ENCODE results near the gene SMOC2. TPM values are rescaled to one million over a fixed set of nuclear protein-coding genes. Genes with fewer than 3 reads are reported as not detected.

Gene SMOC2
- total RNA-seq, 6 experiments from 2014 or later: 0.42 to 3.5 (median 1.2) TPM

DNA sequence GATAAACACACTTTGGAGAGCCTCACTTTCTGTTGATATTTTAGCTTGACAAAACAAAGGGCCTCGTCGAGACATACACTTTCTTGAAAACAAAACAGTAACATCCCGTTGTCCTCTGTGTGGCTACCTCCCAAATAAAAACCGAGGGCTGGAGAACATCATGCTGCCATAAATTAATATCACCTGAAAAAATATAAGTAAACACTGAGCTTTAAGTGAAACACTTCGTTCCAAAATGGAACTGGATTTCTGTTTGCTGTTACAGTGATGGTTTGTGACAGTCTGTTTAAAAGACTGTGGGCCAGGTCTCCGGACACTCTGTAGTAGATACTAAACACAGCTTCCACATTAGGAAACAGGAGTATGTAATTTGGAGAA, 187.2 kb downstream of the SMOC2 start:
- Histone ChIP-seq H3K4me1 (no peaks in the 10 kb centered on the region), H3K9me3 (no peaks in the 10 kb centered on the region), H3K27me3 (no peaks in the 10 kb centered on the region), H3K4me3 (no peak overlapping the region), H3K27ac (no peak overlapping the region), H3K36me3 (no peaks in the 10 kb centered on the region)
- TF ChIP-seq, protein P1, sequence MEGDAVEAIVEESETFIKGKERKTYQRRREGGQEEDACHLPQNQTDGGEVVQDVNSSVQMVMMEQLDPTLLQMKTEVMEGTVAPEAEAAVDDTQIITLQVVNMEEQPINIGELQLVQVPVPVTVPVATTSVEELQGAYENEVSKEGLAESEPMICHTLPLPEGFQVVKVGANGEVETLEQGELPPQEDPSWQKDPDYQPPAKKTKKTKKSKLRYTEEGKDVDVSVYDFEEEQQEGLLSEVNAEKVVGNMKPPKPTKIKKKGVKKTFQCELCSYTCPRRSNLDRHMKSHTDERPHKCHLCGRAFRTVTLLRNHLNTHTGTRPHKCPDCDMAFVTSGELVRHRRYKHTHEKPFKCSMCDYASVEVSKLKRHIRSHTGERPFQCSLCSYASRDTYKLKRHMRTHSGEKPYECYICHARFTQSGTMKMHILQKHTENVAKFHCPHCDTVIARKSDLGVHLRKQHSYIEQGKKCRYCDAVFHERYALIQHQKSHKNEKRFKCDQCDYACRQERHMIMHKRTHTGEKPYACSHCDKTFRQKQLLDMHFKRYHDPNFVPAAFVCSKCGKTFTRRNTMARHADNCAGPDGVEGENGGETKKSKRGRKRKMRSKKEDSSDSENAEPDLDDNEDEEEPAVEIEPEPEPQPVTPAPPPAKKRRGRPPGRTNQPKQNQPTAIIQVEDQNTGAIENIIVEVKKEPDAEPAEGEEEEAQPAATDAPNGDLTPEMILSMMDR (IDR thresholded peaks at IDR 0.05): no peak
- TF ChIP-seq POLR2A (IDR thresholded peaks at IDR 0.05): no peak
- intact Hi-C loops (cut with DNase I): no loop called here
- WGBS (ENCODE audit: insufficient coverage, low coverage, low lambda C conversion rate, missing lambda C conversion rate): 52% methylated on average over 6 of the region's 6 CpGs
- DNase-seq (no peak), ATAC-seq (no peak)

- DNase-seq: no peak
- intact Hi-C loops (cut with DNase I): no loop called here
- 77% methylated on average over 4 of the region's 19 CpGs for WGBS (ENCODE audit: insufficient coverage, low coverage, low lambda C conversion rate, missing lambda C conversion rate)
- H3K9me3 ChIP-seq: no peaks in the 10 kb centered on the region
- H3K27me3 ChIP-seq: no peaks in the 10 kb centered on the region
- H3K4me1 ChIP-seq: no peaks in the 10 kb centered on the region
- H3K27ac ChIP-seq: no peak overlapping the region
- no peaks in the 10 kb centered on the region for H3K36me3 ChIP-seq
- ATAC-seq: no peak
- no peak for TF ChIP-seq POLR2A (IDR thresholded peaks at IDR 0.05)
- TF ChIP-seq, protein P1 (IDR thresholded peaks at IDR 0.05): no peak
- no peak overlapping the region for H3K4me3 ChIP-seq
These were observed 187.8 kb downstream of the SMOC2 start for GRCh38 chr6:168628732-168629245.

- Histone ChIP-seq H3K4me1 (no peaks in the 10 kb centered on the region), H3K27ac (no peak overlapping the region), H3K27me3 (no peaks in the 10 kb centered on the region), H3K9me3 (no peaks in the 10 kb centered on the region), H3K36me3 (no peaks in the 10 kb centered on the region), H3K4me3 (no peak overlapping the region)
- 41% methylated on average over 3 of the region's 4 CpGs for WGBS (ENCODE audit: insufficient coverage, low coverage, low lambda C conversion rate, missing lambda C conversion rate)
- TF ChIP-seq, protein P1 (IDR thresholded peaks at IDR 0.05): no peak
- no peak for TF ChIP-seq POLR2A (IDR thresholded peaks at IDR 0.05)
- DNase-seq (no peak), ATAC-seq (no peak)
- intact Hi-C loops (cut with DNase I): no loop called here
These were observed 190.6 kb downstream of the SMOC2 start for GRCh38 chr6:168631564-168631963.

DNA sequence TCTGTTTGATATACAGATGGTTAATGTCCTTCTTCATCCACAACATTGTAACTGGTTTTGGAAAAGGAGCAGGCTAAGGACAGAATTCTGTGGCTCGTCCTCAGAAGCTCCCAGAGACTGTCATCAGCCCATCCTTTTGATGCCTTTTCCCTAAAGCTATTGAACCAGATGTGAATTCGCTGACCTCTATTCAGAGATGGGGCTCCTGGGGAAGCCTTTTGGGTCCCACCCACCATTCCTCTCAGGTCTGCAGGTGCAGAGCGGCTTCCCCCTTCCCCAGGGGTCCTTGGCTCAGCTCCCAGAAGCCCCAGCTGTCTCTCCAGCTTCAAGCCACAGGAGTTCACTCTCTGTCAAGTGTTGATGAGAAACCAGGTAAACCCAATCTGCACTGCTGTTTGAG, 191.7 kb downstream of the SMOC2 start:
- Histone ChIP-seq H3K4me3 (no peak overlapping the region), H3K9me3 (no peaks in the 10 kb centered on the region), H3K27me3 (no peaks in the 10 kb centered on the region), H3K27ac (no peak overlapping the region), H3K36me3 (no peaks in the 10 kb centered on the region), H3K4me1 (no peaks in the 10 kb centered on the region)
- ATAC-seq (no peak), DNase-seq (no peak)
- intact Hi-C loops (cut with DNase I): no loop called here
- WGBS (ENCODE audit: insufficient coverage, low coverage, low lambda C conversion rate, missing lambda C conversion rate): 48% methylated on average over 3 of the region's 3 CpGs
- no peak for TF ChIP-seq POLR2A (IDR thresholded peaks at IDR 0.05)
- TF ChIP-seq, protein P1 (IDR thresholded peaks at IDR 0.05): no peak
